BLaER1 treated with 17β-estradiol and CSF1 and Interleukin-3, amounts not matched to agents 10 nM and 100 nM (cell line): Measurements from ENCODE around the gene CHAC1.

Source experiments
- H3K27ac ChIP-seq, 11 experiments: shearing (Covaris generic); formaldehyde crosslinking; 2 replicates each; pipeline ENCODE4 v1.8.1; 2022
- H3K27me3 ChIP-seq, 11 experiments: shearing (Covaris generic); formaldehyde crosslinking; 2 replicates each; pipeline ENCODE4 v1.8.1; 2022
- H3K36me3 ChIP-seq, 11 experiments: shearing (Covaris generic); formaldehyde crosslinking; 2 replicates each; pipeline ENCODE4 v1.8.1; 2022
- H3K4me1 ChIP-seq, 10 experiments: shearing (Covaris generic); formaldehyde crosslinking; 2 replicates each; pipeline ENCODE4 v1.8.1; 2022
- H3K4me2 ChIP-seq, 11 experiments: shearing (Covaris generic); formaldehyde crosslinking; 2 replicates each; pipeline ENCODE4 v1.8.1; 2022
- H3K4me3 ChIP-seq, 10 experiments: shearing (Covaris generic); formaldehyde crosslinking; 2 replicates each; pipeline ENCODE4 v1.8.1; 2022
- H3K9ac ChIP-seq, 11 experiments: shearing (Covaris generic); formaldehyde crosslinking; 2 replicates each; pipeline ENCODE4 v1.8.1; 2022
- H3K9me3 ChIP-seq, 11 experiments: shearing (Covaris generic); formaldehyde crosslinking; replicated peaks in 1 of 11; 2 replicates each; pipeline ENCODE4 v1.8.1; 2022
- H4K20me1 ChIP-seq, 11 experiments: shearing (Covaris generic); formaldehyde crosslinking; 2 replicates each; pipeline ENCODE4 v1.8.1; 2022
- Cebpa-rat ChIP-seq, 11 experiments: shearing (Covaris generic); IDR thresholded peaks; 2 replicates each; pipeline ENCODE4 v1.8.1; 2022

The CHAC1 gene

GRCh38 chr15:40992241-40992741 is 39.0 kb downstream of the CHAC1 start:
- H3K4me1 ChIP-seq: peaks cover 0 to 48% (median 0%) of the 10 kb centered on the region in 10 experiments; a peak in 6 of 20 replicates
- TF ChIP-seq Cebpa-rat (IDR thresholded peaks at IDR 0.05): no peak
- H3K27ac ChIP-seq: peak overlapping the region in 3 of 11 experiments; percentile 62 to 77 (median 72); a peak in 7 of 22 replicates
- H3K4me3 ChIP-seq: no peak overlapping the region
- peak overlapping the region in 2 of 11 experiments; percentile 71 to 73; a peak in 4 of 22 replicates for H3K4me2 ChIP-seq
- peaks cover 0 to 6% (median 0%) of the 10 kb centered on the region in 11 experiments; a peak in 5 of 22 replicates for H4K20me1 ChIP-seq
- H3K27me3 ChIP-seq: no peaks in the 10 kb centered on the region
- peak overlapping the region in 3 of 11 experiments; percentile 50 to 74 (median 71); a peak in 6 of 22 replicates for H3K9ac ChIP-seq
- no peaks in the 10 kb centered on the region for H3K9me3 ChIP-seq
- H3K36me3 ChIP-seq: peaks cover 77 to 100% (median 100%) of the 10 kb centered on the region in 11 experiments

- no peak overlapping the region for H3K4me3 ChIP-seq
- H3K9ac ChIP-seq: peak overlapping the region in 4 of 11 experiments; percentile 4 to 74 (median 60); a peak in 6 of 22 replicates
- H3K9me3 ChIP-seq: no peaks in the 10 kb centered on the region
- H4K20me1 ChIP-seq: peaks cover 0 to 6% (median 0%) of the 10 kb centered on the region in 11 experiments; a peak in 5 of 22 replicates
- peaks cover 77 to 100% (median 100%) of the 10 kb centered on the region in 11 experiments for H3K36me3 ChIP-seq
- peaks cover 0 to 48% (median 0%) of the 10 kb centered on the region in 10 experiments; a peak in 6 of 20 replicates for H3K4me1 ChIP-seq
- H3K4me2 ChIP-seq: peak overlapping the region in 3 of 11 experiments; percentile 35 to 73 (median 71); a peak in 5 of 22 replicates
- no peaks in the 10 kb centered on the region for H3K27me3 ChIP-seq
- H3K27ac ChIP-seq: peak overlapping the region in 3 of 11 experiments; percentile 62 to 77 (median 72); a peak in 7 of 22 replicates
- TF ChIP-seq Cebpa-rat (IDR thresholded peaks at IDR 0.05): no peak
Observed at GRCh38 chr15:40992825-40993224, 39.6 kb downstream of the CHAC1 start.

GRCh38 chr15:40995656-40996055 is 42.4 kb downstream of the CHAC1 start:
- no peak overlapping the region for H3K4me2 ChIP-seq
- no peak overlapping the region for H3K27ac ChIP-seq
- H3K9me3 ChIP-seq: no peaks in the 10 kb centered on the region
- H3K27me3 ChIP-seq: no peaks in the 10 kb centered on the region
- peaks cover 82 to 100% (median 100%) of the 10 kb centered on the region in 11 experiments for H3K36me3 ChIP-seq
- H4K20me1 ChIP-seq: peaks cover 0 to 7% (median 0%) of the 10 kb centered on the region in 11 experiments; a peak in 4 of 22 replicates
- H3K9ac ChIP-seq: no peak overlapping the region
- no peak for TF ChIP-seq Cebpa-rat (IDR thresholded peaks at IDR 0.05)
- H3K4me1 ChIP-seq: peaks cover 0 to 41% (median 0%) of the 10 kb centered on the region in 10 experiments; a peak in 6 of 20 replicates
- H3K4me3 ChIP-seq: no peak overlapping the region

GRCh38 chr15:40999190-40999589 is 45.9 kb downstream of the CHAC1 start:
- H3K27me3 ChIP-seq: no peaks in the 10 kb centered on the region
- H3K4me1 ChIP-seq: peaks cover 0 to 11% (median 0%) of the 10 kb centered on the region in 10 experiments; a peak in 3 of 20 replicates
- TF ChIP-seq Cebpa-rat (IDR thresholded peaks at IDR 0.05): no peak
- H3K9me3 ChIP-seq: no peaks in the 10 kb centered on the region
- peaks cover 94 to 100% (median 98%) of the 10 kb centered on the region in 11 experiments for H3K36me3 ChIP-seq
- H3K9ac ChIP-seq: no peak overlapping the region
- peaks cover 0 to 7% (median 0%) of the 10 kb centered on the region in 11 experiments; a peak in 1 of 22 replicates for H4K20me1 ChIP-seq
- H3K4me2 ChIP-seq: no peak overlapping the region
- no peak overlapping the region for H3K4me3 ChIP-seq
- H3K27ac ChIP-seq: no peak overlapping the region

- Histone ChIP-seq H3K9ac (no peak overlapping the region), H3K27ac (0 out of 22 replicates have a peak overlapping the region, but pooled peaks of 1 of the 11 experiments have one; percentile 0), H3K36me3 (peaks cover 87 to 100% (median 95%) of the 10 kb centered on the region in 11 experiments), H3K27me3 (no peaks in the 10 kb centered on the region), H3K9me3 (no peaks in the 10 kb centered on the region), H3K4me2 (no peak overlapping the region), H3K4me3 (no peak overlapping the region), H3K4me1 (peaks cover 0 to 22% (median 0%) of the 10 kb centered on the region in 10 experiments; a peak in 4 of 20 replicates), H4K20me1 (peaks cover 0 to 7% (median 0%) of the 10 kb centered on the region in 11 experiments; a peak in 1 of 22 replicates)
- TF ChIP-seq Cebpa-rat (IDR thresholded peaks at IDR 0.05): no peak
Observed at GRCh38 chr15:41001524-41002214, 48.4 kb downstream of the CHAC1 start.

GRCh38 chr15:41004490-41004889 is 51.2 kb downstream of the CHAC1 start:
- TF ChIP-seq Cebpa-rat (IDR thresholded peaks at IDR 0.05): no peak
- Histone ChIP-seq H3K27ac (no peak overlapping the region), H3K27me3 (no peaks in the 10 kb centered on the region), H3K9ac (no peak overlapping the region), H3K4me1 (peaks cover 0 to 41% (median 0%) of the 10 kb centered on the region in 10 experiments; a peak in 7 of 20 replicates), H3K4me2 (no peak overlapping the region), H3K4me3 (no peak overlapping the region), H4K20me1 (peaks cover 0 to 10% (median 0%) of the 10 kb centered on the region in 11 experiments; a peak in 1 of 22 replicates), H3K9me3 (no peaks in the 10 kb centered on the region), H3K36me3 (peaks cover 73 to 97% (median 91%) of the 10 kb centered on the region in 11 experiments)
